ENCODE measurements around the gene SLC25A12.

SLC25A12 gene

DNA sequence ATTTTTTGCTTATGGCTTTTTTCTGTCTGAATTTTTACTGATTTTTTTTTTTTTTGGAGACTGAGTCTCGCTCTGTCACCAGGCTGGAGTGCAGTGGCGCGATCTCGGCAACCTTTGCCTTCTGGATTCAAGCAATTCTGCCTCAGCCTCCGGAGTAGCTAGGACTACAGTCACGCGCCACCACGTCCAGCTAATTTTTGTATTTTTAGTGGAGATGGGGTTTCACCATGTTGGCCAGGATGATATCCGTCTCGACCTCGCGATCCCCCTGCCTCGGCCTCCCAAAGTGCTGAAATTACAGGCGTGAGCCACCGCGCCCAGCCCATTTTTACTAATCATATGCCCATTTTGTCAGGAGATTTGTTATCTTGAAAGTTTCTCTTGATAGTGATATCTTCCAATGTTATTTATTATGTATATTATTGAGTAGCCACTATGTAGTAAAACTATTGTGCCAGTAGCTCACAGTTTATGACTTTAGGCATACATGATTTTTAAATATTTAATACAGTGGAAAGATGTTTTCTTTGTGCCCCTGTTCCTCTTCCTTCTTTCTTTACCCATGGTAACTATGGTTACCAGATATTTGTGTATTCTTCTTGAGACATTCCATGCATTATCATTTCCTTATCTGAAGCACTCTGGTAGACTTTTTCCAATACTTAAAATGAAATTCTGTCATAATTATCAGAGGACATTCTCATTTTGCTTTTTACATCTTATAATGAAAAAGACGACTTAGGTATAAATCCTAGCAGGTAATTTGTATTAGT is 30.3 kb upstream of the SLC25A12 start:
- no peak for DNase-seq (ENCODE audit: extremely low read depth, insufficient read length)
- no peak for TF ChIP-seq CTCF (IDR thresholded peaks at IDR 0.05; ENCODE audit: insufficient read depth, low read length, poor library complexity, severe bottlenecking)
- Histone ChIP-seq H3K4me3 (replicated peaks; ENCODE audit: low read depth, low read length) (no peak overlapping the region), H3K36me3 (ENCODE audit: control insufficient read depth, insufficient read depth, low read length) (no peaks in the 10 kb centered on the region), H3K27me3 (replicated peaks; ENCODE audit: control insufficient read depth, insufficient read depth, low read length) (no peaks in the 10 kb centered on the region)

- TF ChIP-seq CTCF (IDR thresholded peaks at IDR 0.05; ENCODE audit: insufficient read depth, low read length, poor library complexity, severe bottlenecking), result no peak
- H3K27me3 ChIP-seq (replicated peaks; ENCODE audit: control insufficient read depth, insufficient read depth, low read length), result no peaks in the 10 kb centered on the region
- peak overlapping the region; percentile 73 for H3K4me3 ChIP-seq (replicated peaks; ENCODE audit: low read depth, low read length)
- H3K36me3 ChIP-seq (ENCODE audit: control insufficient read depth, insufficient read depth, low read length), result no peaks in the 10 kb centered on the region
- no peak for DNase-seq (ENCODE audit: extremely low read depth, insufficient read length)
These were observed 29.2 kb upstream of the SLC25A12 start for GRCh38 chr2:171923206-171923605.

DNA sequence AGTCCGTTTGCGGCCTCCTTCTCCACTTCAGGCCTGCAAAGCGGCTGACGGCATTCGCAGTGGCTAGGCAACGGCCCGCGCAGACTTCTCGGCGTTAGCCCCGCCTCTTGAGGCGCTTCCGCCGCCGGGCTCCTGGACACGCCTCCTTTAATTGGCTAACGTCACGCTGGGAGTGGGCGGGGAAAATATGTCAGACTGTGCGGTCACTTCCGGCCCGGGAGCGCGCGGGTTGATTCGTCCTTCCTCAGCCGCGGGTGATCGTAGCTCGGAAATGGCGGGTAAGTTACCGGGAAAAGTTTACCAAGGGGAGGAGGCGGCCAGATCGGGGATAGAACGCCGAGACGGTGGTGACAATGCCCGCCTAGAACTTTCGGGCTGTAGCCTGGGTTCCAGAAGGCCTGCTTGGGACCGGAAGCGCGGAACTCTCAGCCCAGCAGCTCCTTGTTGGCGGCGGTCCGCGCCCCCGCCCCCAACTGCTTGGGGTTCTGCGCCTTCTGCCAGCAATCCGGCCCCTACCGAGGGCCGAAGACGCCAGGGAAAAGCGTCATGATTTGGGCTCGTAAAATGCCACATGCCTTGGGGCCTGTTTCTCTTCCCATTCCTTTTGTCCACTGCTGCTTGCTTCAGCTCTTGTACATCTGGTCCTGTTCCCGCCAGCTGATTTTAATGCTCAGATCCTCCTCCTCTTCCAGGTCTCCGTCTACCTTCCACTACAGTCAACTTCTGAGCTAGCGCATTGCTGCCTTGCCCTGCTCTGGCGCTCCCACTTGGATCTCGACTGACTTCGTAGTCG is 28.4 kb upstream of the SLC25A12 start, which contains the start of gene HAT1:
HAT1 (plus strand) TSS at position 232 of the 793 bp plus-strand sequence; CDS start at position 272, 40 bp downstream.
- TF ChIP-seq CTCF (IDR thresholded peaks at IDR 0.05; ENCODE audit: insufficient read depth, low read length, poor library complexity, severe bottlenecking), result no peak
- Histone ChIP-seq H3K36me3 (ENCODE audit: control insufficient read depth, insufficient read depth, low read length) (no peaks in the 10 kb centered on the region), H3K27me3 (replicated peaks; ENCODE audit: control insufficient read depth, insufficient read depth, low read length) (no peaks in the 10 kb centered on the region), H3K4me3 (replicated peaks; ENCODE audit: low read depth, low read length) (peak within 1 kb of the TSS; percentile 73)
- DNase-seq (ENCODE audit: extremely low read depth, insufficient read length), result peak; percentile 96

DNA sequence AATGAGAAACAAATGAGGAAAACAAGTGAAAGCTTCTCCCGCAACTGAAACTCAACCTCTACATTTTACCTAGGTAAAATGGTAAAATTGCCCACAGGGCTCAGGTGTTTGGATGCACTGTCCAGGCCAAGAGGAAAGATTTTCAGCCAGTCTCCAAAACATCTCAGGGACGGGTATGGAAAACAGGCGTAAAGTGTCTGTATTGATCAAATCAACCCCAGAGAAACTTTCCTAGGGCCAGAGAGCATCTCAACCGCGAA is 27.9 kb upstream of the SLC25A12 start:
- no peaks in the 10 kb centered on the region for H3K27me3 ChIP-seq (replicated peaks; ENCODE audit: control insufficient read depth, insufficient read depth, low read length)
- TF ChIP-seq CTCF (IDR thresholded peaks at IDR 0.05; ENCODE audit: insufficient read depth, low read length, poor library complexity, severe bottlenecking), result no peak

GRCh38 chr2:171919453-171919852 is 25.4 kb upstream of the SLC25A12 start:
- TF ChIP-seq CTCF (IDR thresholded peaks at IDR 0.05; ENCODE audit: insufficient read depth, low read length, poor library complexity, severe bottlenecking), result no peak
- H3K36me3 ChIP-seq (ENCODE audit: control insufficient read depth, insufficient read depth, low read length), result no peaks in the 10 kb centered on the region
- H3K27me3 ChIP-seq (replicated peaks; ENCODE audit: control insufficient read depth, insufficient read depth, low read length), result no peaks in the 10 kb centered on the region
- no peak overlapping the region for H3K4me3 ChIP-seq (replicated peaks; ENCODE audit: low read depth, low read length)
- no peak for DNase-seq (ENCODE audit: extremely low read depth, insufficient read length)

More for the DNA sequence above, 27.9 kb upstream of the SLC25A12 start:
- no peak for DNase-seq (ENCODE audit: extremely low read depth, insufficient read length)
- Histone ChIP-seq H3K4me3 (replicated peaks; ENCODE audit: low read depth, low read length) (peak overlapping the region; percentile 59), H3K36me3 (ENCODE audit: control insufficient read depth, insufficient read depth, low read length) (no peaks in the 10 kb centered on the region)

All from GM06990 (cell line).